ENCODE measurements around the gene NACAD. TPM values are rescaled to one million over a fixed set of nuclear protein-coding genes. Genes with fewer than 3 reads are reported as not detected.

Gene NACAD
- under 1 TPM; 0.35 to 0.50 TPM for total RNA-seq

GRCh38 chr7:45088821-45089340 lies at the start of gene NACAD:
NACAD (minus strand) TSS chr7:45088969; CDS start chr7:45088894, 75 bp downstream.
- peaks cover 6% of the 10 kb centered on the region for H3K4me1 Mint-ChIP-seq
- peak; percentile 50 for DNase-seq

GRCh38 chr7:45136106-45137060 lies 47.6 kb upstream of the NACAD start:
- peak; percentile 51 for DNase-seq
- Mint-ChIP-seq H3K27ac (no peak overlapping the region), H3K27me3 (no peaks in the 10 kb centered on the region), H3K4me1 (peaks cover 6% of the 10 kb centered on the region), H3K9me3 (no peaks in the 10 kb centered on the region), H3K4me3 (no peak overlapping the region), H3K36me3 (no peaks in the 10 kb centered on the region)

More at GRCh38 chr7:45088821-45089340, at the start of gene NACAD:
- H3K4me3 Mint-ChIP-seq, result peak within 1 kb of the TSS; percentile 80
- H3K9me3 Mint-ChIP-seq, result no peaks in the 10 kb centered on the region
- H3K36me3 Mint-ChIP-seq, result no peaks in the 10 kb centered on the region
- H3K27ac Mint-ChIP-seq, result no peak within 1 kb of the TSS
- peaks cover 3% of the 10 kb centered on the region for H3K27me3 Mint-ChIP-seq

GRCh38 chr7:45133877-45134276 lies 45.1 kb upstream of the NACAD start:
- H3K27ac Mint-ChIP-seq, result no peak overlapping the region

GRCh38 chr7:45133352-45133751 lies 44.6 kb upstream of the NACAD start:
- no peak for DNase-seq
- Mint-ChIP-seq H3K4me1 (peaks cover 6% of the 10 kb centered on the region), H3K36me3 (no peaks in the 10 kb centered on the region), H3K9me3 (no peaks in the 10 kb centered on the region), H3K4me3 (no peak overlapping the region), H3K27me3 (no peaks in the 10 kb centered on the region), H3K27ac (no peak overlapping the region)

More at GRCh38 chr7:45133877-45134276, 45.1 kb upstream of the NACAD start:
- no peak for DNase-seq
- H3K36me3 Mint-ChIP-seq, result no peaks in the 10 kb centered on the region
- H3K4me1 Mint-ChIP-seq, result peaks cover 6% of the 10 kb centered on the region
- no peaks in the 10 kb centered on the region for H3K9me3 Mint-ChIP-seq
- H3K27me3 Mint-ChIP-seq, result no peaks in the 10 kb centered on the region
- H3K4me3 Mint-ChIP-seq, result no peak overlapping the region

GRCh38 chr7:45132708-45133320 lies 44.0 kb upstream of the NACAD start:
- no peak overlapping the region for H3K4me3 Mint-ChIP-seq
- H3K36me3 Mint-ChIP-seq, result no peaks in the 10 kb centered on the region
- no peak overlapping the region for H3K27ac Mint-ChIP-seq
- peaks cover 6% of the 10 kb centered on the region for H3K4me1 Mint-ChIP-seq
- no peak for DNase-seq
- no peaks in the 10 kb centered on the region for H3K9me3 Mint-ChIP-seq
- H3K27me3 Mint-ChIP-seq, result no peaks in the 10 kb centered on the region

- Mint-ChIP-seq H3K4me3 (no peak overlapping the region), H3K36me3 (no peaks in the 10 kb centered on the region), H3K4me1 (peaks cover 6% of the 10 kb centered on the region), H3K27me3 (no peaks in the 10 kb centered on the region), H3K9me3 (no peaks in the 10 kb centered on the region), H3K27ac (no peak overlapping the region)
- DNase-seq, result no peak
Measured at GRCh38 chr7:45131891-45132290, 43.1 kb upstream of the NACAD start.

GRCh38 chr7:45130910-45131309 lies 42.1 kb upstream of the NACAD start:
- Mint-ChIP-seq H3K4me1 (no peaks in the 10 kb centered on the region), H3K36me3 (no peaks in the 10 kb centered on the region), H3K27ac (no peak overlapping the region), H3K27me3 (no peaks in the 10 kb centered on the region), H3K9me3 (no peaks in the 10 kb centered on the region), H3K4me3 (no peak overlapping the region)
- DNase-seq, result no peak

- H3K36me3 Mint-ChIP-seq, result no peaks in the 10 kb centered on the region
- H3K4me1 Mint-ChIP-seq, result no peaks in the 10 kb centered on the region
- H3K9me3 Mint-ChIP-seq, result no peaks in the 10 kb centered on the region
- no peaks in the 10 kb centered on the region for H3K27me3 Mint-ChIP-seq
- no peak overlapping the region for H3K27ac Mint-ChIP-seq
- no peak overlapping the region for H3K4me3 Mint-ChIP-seq
- no peak for DNase-seq
Measured at GRCh38 chr7:45129906-45130305, 41.1 kb upstream of the NACAD start.

- no peak for DNase-seq
- Mint-ChIP-seq H3K36me3 (no peaks in the 10 kb centered on the region), H3K4me1 (no peaks in the 10 kb centered on the region), H3K9me3 (no peaks in the 10 kb centered on the region), H3K4me3 (no peak overlapping the region), H3K27me3 (no peaks in the 10 kb centered on the region), H3K27ac (no peak overlapping the region)
Measured at GRCh38 chr7:45129181-45129800, 40.5 kb upstream of the NACAD start.

GRCh38 chr7:45126920-45127319 lies 38.2 kb upstream of the NACAD start:
- H3K9me3 Mint-ChIP-seq, result no peaks in the 10 kb centered on the region
- H3K27ac Mint-ChIP-seq, result no peak overlapping the region
- no peaks in the 10 kb centered on the region for H3K27me3 Mint-ChIP-seq
- no peak overlapping the region for H3K4me3 Mint-ChIP-seq
- DNase-seq, result no peak
- peaks cover 12% of the 10 kb centered on the region for H3K4me1 Mint-ChIP-seq
- no peaks in the 10 kb centered on the region for H3K36me3 Mint-ChIP-seq

- DNase-seq, result no peak
- H3K4me1 Mint-ChIP-seq, result peaks cover 12% of the 10 kb centered on the region
- no peaks in the 10 kb centered on the region for H3K9me3 Mint-ChIP-seq
- H3K27ac Mint-ChIP-seq, result no peak overlapping the region
- H3K27me3 Mint-ChIP-seq, result no peaks in the 10 kb centered on the region
- H3K36me3 Mint-ChIP-seq, result no peaks in the 10 kb centered on the region
- H3K4me3 Mint-ChIP-seq, result no peak overlapping the region
Measured at GRCh38 chr7:45126201-45126600, 37.4 kb upstream of the NACAD start.

GRCh38 chr7:45125193-45125904 lies 36.6 kb upstream of the NACAD start:
- no peak overlapping the region for H3K4me3 Mint-ChIP-seq
- no peak overlapping the region for H3K27ac Mint-ChIP-seq
- H3K27me3 Mint-ChIP-seq, result no peaks in the 10 kb centered on the region
- no peaks in the 10 kb centered on the region for H3K9me3 Mint-ChIP-seq
- DNase-seq, result no peak
- peaks cover 12% of the 10 kb centered on the region for H3K4me1 Mint-ChIP-seq
- H3K36me3 Mint-ChIP-seq, result no peaks in the 10 kb centered on the region

- Mint-ChIP-seq H3K36me3 (no peaks in the 10 kb centered on the region), H3K27ac (no peak overlapping the region), H3K4me3 (no peak overlapping the region), H3K27me3 (no peaks in the 10 kb centered on the region), H3K9me3 (no peaks in the 10 kb centered on the region), H3K4me1 (peaks cover 12% of the 10 kb centered on the region)
- no peak for DNase-seq
Measured at GRCh38 chr7:45123913-45124710, 35.3 kb upstream of the NACAD start.

All from activated naive CD8-positive, alpha-beta T cell treated with anti-CD3 and anti-CD28 coated beads for 36 hours (primary cell).